HG02610 (cell line): ENCODE measurements around the gene CLCN4.

Source experiments
- ATAC-seq: cut with Tn5 transposase; IDR thresholded peaks from one replicate; pipeline ENCODE4 v1.9.1; 2021; ENCODE audit warnings: mild to moderate bottlenecking, moderate library complexity; ENCODE audit not compliant: unreplicated experiment

Gene CLCN4

GRCh38 chrX:10165580-10166247, 8.9 kb downstream of the CLCN4 start:
- ATAC-seq, result no peak

GRCh38 chrX:10166248-10166716, 9.5 kb downstream of the CLCN4 start:
- no peak for ATAC-seq

- no peak for ATAC-seq
Observed at GRCh38 chrX:10166731-10167151, 10.0 kb downstream of the CLCN4 start.

GRCh38 chrX:10167573-10167972, 10.8 kb downstream of the CLCN4 start:
- no peak for ATAC-seq

GRCh38 chrX:10168226-10168625, 11.5 kb downstream of the CLCN4 start:
- ATAC-seq, result no peak

GRCh38 chrX:10169175-10169574, 12.4 kb downstream of the CLCN4 start:
- no peak for ATAC-seq

GRCh38 chrX:10171249-10171648, 14.5 kb downstream of the CLCN4 start:
- no peak for ATAC-seq

GRCh38 chrX:10172877-10173276, 16.1 kb downstream of the CLCN4 start:
- no peak for ATAC-seq

- ATAC-seq, result no peak
Observed at GRCh38 chrX:10173331-10173900, 16.6 kb downstream of the CLCN4 start.

- no peak for ATAC-seq
Observed at GRCh38 chrX:10174051-10174450, 17.3 kb downstream of the CLCN4 start.

- ATAC-seq, result no peak
Observed at GRCh38 chrX:10174810-10175209, 18.0 kb downstream of the CLCN4 start.

- ATAC-seq, result no peak
Observed at GRCh38 chrX:10175319-10175871, 18.6 kb downstream of the CLCN4 start.

- no peak for ATAC-seq
Observed at GRCh38 chrX:10176121-10177003, 19.6 kb downstream of the CLCN4 start.

- no peak for ATAC-seq
Observed at GRCh38 chrX:10177004-10177396, 20.2 kb downstream of the CLCN4 start.

- no peak for ATAC-seq
Observed at GRCh38 chrX:10177601-10178000, 20.8 kb downstream of the CLCN4 start.

- ATAC-seq, result no peak
Observed at GRCh38 chrX:10178866-10179463, 22.2 kb downstream of the CLCN4 start.

- no peak for ATAC-seq
Observed at GRCh38 chrX:10183760-10184159, 27.0 kb downstream of the CLCN4 start.

- ATAC-seq, result no peak
Observed at GRCh38 chrX:10184411-10184810, 27.6 kb downstream of the CLCN4 start.

- no peak for ATAC-seq
Observed at GRCh38 chrX:10186355-10186754, 29.6 kb downstream of the CLCN4 start.

- ATAC-seq, result no peak
Observed at GRCh38 chrX:10187421-10187820, 30.6 kb downstream of the CLCN4 start.
